Measurements from ENCODE around the gene UBE2O.

UBE2O gene

DNA sequence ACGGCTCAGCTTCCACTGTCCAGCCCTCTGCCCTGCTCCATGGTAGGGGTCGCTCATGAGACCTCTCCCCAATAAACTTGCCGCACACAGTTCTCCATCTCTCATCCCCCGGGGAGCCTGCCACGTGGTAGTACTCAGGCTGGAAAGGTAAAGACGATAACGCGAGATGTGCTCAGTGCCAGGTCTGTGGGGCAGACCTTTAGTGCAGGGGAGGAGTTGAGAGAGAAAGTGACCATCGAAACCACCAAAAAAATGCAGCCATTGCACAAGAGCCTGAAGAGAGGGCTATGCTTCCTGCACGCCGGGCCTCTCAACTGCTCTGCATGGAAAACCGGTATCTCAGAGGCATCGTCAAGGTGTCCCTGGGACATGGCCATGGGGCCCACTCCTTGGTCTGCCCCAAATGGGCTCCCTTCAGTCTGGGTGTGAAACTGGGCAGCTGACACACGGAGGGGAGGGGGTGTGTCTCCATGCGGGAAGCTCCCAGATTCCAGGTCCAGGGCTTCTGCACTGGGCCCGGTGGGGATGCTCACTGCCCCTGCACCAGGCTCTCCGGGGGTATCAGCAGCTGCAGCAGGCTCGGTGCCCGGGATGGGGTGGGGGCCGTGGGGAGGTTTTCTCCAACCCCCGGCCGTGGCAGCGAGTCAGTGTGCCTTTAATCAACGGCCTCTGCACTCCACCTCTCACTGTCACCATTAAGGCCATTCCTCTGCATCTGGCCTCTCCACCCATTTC is 9.8 kb upstream of the UBE2O start:
- no peak for DNase-seq

DNA sequence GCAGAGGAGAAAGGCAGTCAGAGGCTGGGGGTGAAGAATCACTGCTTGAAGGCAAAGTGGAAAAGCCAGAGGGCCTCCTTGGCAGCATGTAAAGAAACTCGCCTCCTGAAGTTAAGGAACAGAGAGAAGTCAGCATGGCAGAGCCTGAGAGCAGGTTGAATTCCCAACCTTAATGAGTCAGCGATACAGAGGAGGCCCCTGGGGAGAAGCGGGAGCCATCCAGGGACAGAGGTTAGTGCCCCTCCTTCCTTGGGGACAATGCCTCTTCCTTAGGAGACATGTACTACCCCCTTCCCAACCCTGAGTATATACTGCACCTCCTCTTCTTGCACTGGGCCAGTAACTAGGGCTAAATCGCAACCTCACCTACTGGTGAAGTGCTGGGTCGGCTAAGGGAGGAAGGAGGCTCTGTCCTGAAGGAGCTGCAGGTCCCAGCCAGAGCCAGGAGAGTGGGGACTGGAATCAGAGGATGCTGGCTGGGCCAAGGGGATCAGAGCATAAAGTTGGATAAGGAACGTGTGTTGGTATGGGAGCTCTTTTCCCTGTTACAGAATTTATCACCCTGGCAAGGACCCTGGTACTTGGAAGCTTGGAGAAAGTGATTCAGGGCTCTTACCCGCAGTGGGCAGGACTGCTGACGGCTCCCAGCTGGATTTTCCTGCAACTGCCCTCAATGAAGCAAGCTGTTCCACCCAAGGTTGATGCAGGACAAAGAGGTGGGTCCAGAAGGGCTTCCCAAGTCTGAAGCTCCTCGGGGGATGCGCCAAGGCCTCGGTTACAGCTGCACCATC is 9.0 kb upstream of the UBE2O start:
- DNase-seq, result no peak

DNA sequence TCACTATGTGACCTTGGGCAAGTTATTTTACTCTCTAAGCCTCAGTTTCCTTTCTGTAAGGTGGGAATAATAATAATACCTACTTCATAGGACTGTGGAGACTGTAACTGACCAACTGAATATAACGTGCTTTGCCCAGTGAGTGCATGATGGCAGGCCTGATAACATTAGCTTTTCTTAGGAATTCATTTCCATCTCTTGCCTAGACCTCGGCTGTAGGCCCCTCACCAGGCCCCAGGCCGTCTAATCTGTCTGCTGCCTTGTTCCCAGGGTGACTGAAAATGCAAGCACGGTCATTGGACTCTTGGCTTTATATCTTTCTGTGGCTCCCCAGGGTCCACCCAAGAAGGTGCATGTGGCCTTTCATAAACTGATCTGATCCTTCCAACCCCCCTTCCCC is 6.7 kb upstream of the UBE2O start:
- DNase-seq, result no peak

GRCh38 chr17:76458580-76459490 is 5.9 kb upstream of the UBE2O start:
- no peak for DNase-seq

- no peak for DNase-seq
These were observed 435 bp upstream of the UBE2O start for GRCh38 chr17:76453431-76453743.

- peak; percentile 43 for DNase-seq
These were observed 759 bp downstream of the UBE2O start for GRCh38 chr17:76452127-76452659.

GRCh38 chr17:76451506-76451905 is 1.4 kb downstream of the UBE2O start:
- no peak for DNase-seq

GRCh38 chr17:76449126-76449525 is 3.8 kb downstream of the UBE2O start:
- DNase-seq, result no peak

DNA sequence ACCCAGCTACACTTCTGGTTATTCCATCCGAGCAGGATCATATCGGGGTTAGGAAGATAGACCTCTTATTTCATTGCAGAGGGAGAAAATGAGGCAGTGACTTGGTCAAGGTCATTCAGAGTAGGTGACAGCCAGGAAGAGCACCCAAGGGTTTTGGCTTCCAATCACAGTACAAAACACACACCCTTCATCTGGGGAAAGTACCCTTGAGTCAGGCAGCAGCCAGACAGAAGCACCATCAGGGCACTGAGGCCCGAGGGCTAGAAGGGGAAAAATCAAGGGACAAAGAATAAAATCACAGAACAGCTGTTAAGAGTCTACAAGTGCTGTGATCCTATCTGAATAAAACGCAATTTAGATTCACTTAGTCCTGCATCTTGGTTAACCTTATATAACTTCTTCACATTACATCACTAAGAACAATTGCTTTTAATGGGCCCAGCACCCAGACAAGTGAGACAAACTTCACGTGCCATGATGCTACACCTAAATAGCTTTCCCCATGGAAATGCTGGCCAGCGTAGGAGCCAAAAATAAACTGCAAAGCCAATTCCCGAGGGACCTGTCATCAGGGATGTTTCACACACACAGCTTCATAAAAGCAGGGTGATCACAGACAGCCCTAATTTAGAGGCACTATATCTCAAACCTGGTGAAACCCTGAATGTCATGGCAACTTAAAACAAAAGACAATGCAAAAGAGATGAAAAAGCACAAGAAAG is 4.9 kb downstream of the UBE2O start:
- peak; percentile 52 for DNase-seq

GRCh38 chr17:76446449-76447231 is 6.3 kb downstream of the UBE2O start:
- peak; percentile 44 for DNase-seq

GRCh38 chr17:76445697-76446448 is 7.1 kb downstream of the UBE2O start:
- DNase-seq, result no peak

GRCh38 chr17:76444518-76445311 is 8.2 kb downstream of the UBE2O start:
- peak; percentile 58 for DNase-seq

GRCh38 chr17:76442341-76443338 is 10.3 kb downstream of the UBE2O start:
- peak; percentile 55 for DNase-seq

DNA sequence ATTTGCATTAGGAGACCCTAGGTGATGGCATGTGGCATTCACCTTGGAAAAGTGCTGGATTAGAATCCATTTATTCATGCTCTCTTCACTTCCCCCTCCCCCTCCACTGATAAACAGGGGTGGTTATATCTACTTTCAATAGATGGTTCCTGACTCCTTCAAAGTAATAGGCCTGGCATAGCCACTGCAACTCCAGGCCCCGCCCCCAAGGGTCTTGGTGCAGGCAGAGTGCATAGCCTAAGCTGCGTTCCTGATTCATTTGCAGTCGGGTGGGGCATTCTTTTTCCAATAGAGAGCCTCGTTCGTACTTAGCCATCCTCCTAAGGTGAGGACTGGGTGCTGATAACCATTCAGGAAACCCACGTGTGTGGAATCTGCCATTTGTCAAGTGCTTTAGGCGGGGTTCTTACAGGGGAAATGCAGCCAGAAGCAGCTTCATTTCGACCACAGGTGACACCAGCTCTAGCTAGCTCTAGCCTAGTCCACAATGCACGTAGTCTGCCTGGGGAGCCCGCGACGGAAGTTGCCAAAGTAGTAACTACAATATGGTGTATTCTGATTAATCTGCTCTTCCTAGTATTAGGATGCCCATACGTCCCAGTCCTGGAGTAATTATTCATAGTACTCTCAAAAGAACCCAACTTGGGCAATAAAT is 11.1 kb downstream of the UBE2O start:
- DNase-seq, result no peak

DNA sequence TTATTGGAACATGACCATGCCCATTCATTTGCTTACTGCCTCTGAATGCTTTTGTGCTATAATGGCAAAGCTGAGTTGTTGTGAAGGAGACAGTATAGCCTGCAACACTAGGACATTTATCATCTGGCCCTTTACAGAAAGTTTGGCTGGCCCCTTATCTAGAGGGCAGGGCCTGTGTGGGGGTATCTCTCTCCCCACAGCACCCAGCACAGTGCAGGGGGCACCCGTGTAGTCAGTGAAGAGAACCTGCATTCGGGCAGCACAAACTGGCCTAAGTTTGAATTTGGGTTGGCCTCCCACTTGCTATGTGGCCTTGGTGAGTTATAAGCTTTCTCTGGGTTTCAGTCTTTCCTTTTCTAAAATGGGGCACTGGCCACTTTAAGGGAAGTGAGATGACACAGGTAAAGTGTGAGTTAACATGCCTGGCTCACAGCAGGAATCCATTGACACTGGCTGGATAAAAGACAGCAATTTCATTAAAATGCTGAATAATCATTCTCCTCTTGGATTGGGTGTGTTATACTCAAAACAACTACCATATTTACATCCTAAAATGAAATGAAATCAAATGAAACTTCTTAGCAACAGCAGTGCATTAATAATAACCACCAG is 12.1 kb downstream of the UBE2O start:
- DNase-seq, result no peak

GRCh38 chr17:76439314-76439928 is 13.5 kb downstream of the UBE2O start:
- DNase-seq, result no peak

DNA sequence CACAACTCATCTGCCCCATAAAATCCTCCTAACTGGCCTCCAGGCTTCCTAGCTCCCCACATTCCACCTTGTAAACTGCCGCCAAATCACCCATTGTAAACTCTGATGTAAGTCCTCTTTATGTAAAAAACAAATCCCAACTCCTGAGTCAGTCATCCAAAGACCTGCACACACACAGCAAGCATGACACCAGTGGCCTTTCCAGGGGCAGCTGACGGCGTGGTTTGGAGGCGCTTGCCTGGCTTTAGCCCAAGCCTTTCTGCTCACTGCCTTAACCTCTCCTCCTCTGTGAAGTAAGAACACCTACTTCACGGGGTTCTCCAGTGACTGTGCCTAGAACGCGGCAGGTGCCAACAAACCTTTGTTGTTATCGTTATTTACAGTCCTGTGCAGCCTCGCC is 14.0 kb downstream of the UBE2O start:
- no peak for DNase-seq

All from activated CD4-positive, alpha-beta T cell treated with anti-CD3 and anti-CD28 coated beads, Interleukin-10, Interleukin-2, amounts not matched to agents 100 ng/mL and 50 ng/mL, durations not matched to agents 16 hours and 8 hours (primary cell).